Stomach (tissue), 4 donors: Measurements from ENCODE around the gene TADA2A.

Source experiments
- EP300 ChIP-seq: sonication (generic); formaldehyde crosslinking; IDR thresholded peaks from one replicate; pipeline ENCODE4 v1.6.1; 2017; ENCODE audit warnings: antibody characterized with exemption
- POLR2A ChIP-seq, 4 donors: fragments of 450-650 bp; IDR thresholded peaks; one replicate each; pipeline ENCODE4 v1.6.1; 2016; ENCODE audit warnings: antibody characterized with exemption in 4 of 4, control low read depth in 2 of 4, mild to moderate bottlenecking in 1 of 4, moderate library complexity in 1 of 4
- POLR2AphosphoS5 ChIP-seq, 3 donors: sonication (generic); formaldehyde crosslinking; IDR thresholded peaks; one replicate each; pipeline ENCODE4 v1.6.1; 2016; ENCODE audit warnings: antibody characterized with exemption in 3 of 3
- TF ChIP-seq, protein P1 (sequence below), 7 experiments: fragments of 450-650 bp in 4 of 7; fragments of 200-600 bp in 3 of 7; sonication (generic) in 3 of 7; IDR thresholded peaks; one replicate each; pipeline ENCODE4 v1.5.1; 2016 to 2019; ENCODE audit warnings: antibody characterized with exemption in 7 of 7, control low read depth in 2 of 7, mild to moderate bottlenecking in 1 of 7

DNA sequence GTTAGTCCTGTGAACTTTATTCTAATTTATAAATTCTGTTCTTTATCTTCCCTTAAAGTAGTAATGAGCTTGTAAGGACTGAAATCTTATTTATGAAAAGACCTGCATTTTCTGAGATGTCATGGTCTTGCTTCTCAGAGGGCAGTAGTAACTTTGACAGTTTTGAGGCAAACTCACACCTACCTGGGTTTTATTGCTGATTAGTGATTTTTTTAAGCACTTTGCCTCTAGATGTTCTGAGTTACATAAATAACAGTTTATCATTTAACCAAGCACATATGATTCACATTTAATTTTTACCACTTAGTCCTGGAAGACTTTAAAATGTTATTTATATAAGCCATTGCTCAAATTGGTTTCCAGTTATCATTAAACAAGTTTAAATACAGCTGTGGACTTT is 93.7 kb downstream of the TADA2A start:
- TF ChIP-seq, protein P1, sequence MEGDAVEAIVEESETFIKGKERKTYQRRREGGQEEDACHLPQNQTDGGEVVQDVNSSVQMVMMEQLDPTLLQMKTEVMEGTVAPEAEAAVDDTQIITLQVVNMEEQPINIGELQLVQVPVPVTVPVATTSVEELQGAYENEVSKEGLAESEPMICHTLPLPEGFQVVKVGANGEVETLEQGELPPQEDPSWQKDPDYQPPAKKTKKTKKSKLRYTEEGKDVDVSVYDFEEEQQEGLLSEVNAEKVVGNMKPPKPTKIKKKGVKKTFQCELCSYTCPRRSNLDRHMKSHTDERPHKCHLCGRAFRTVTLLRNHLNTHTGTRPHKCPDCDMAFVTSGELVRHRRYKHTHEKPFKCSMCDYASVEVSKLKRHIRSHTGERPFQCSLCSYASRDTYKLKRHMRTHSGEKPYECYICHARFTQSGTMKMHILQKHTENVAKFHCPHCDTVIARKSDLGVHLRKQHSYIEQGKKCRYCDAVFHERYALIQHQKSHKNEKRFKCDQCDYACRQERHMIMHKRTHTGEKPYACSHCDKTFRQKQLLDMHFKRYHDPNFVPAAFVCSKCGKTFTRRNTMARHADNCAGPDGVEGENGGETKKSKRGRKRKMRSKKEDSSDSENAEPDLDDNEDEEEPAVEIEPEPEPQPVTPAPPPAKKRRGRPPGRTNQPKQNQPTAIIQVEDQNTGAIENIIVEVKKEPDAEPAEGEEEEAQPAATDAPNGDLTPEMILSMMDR (IDR thresholded peaks at IDR 0.05) = no peak
- no peak for TF ChIP-seq POLR2A (IDR thresholded peaks at IDR 0.05)
- no peak for TF ChIP-seq EP300
- TF ChIP-seq POLR2AphosphoS5 (IDR thresholded peaks at IDR 0.05) = no peak
